AG04450 (cell line): Measurements from ENCODE around the gene DLGAP4. TPM values are rescaled to one million over a fixed set of nuclear protein-coding genes. Genes with fewer than 3 reads are reported as not detected.
"Not testable (repeated sequence)": the region's sequence is repeated elsewhere in the genome, so short reads cannot be mapped to it uniquely, and the experiment has no call there.

Experiments
- CTCF ChIA-PET: fragments of 300-600, 350-600 bp; formaldehyde crosslinking; extraction: SDS; loops from one replicate; lab custom pipeline; 2022; ENCODE audit warnings: antibody characterized with exemption, inconsistent platforms; lab: Charles Lee
- POLR2A ChIA-PET: fragments of 350-600 bp; formaldehyde crosslinking; extraction: SDS; loops from one replicate; lab custom pipeline; 2021; ENCODE audit warnings: antibody characterized with exemption, inconsistent platforms; lab: Yijun Ruan, JAX
- DNase-seq: peaks from one replicate; pipeline ENCODE4 v3.0.0-alpha.2; 2011; ENCODE audit warnings: low read depth, low spot score
- H3K27ac ChIP-seq: one replicate; pipeline ENCODE4 v1.5.1; 2012; ENCODE audit warnings: low read depth, low read length, control low read depth
- H3K27me3 ChIP-seq: one replicate; pipeline ENCODE4 v1.6.0; 2012; ENCODE audit warnings: low read length; ENCODE audit not compliant: control insufficient read depth, insufficient read depth
- H3K4me3 ChIP-seq: 2 replicates; pipeline ENCODE4 v1.5.1; 2011; ENCODE audit warnings: mild to moderate bottlenecking, low read depth, low read length, control low read depth
- H3K9me3 ChIP-seq: 2 replicates; pipeline ENCODE4 v1.5.1; 2012; ENCODE audit warnings: low read length; ENCODE audit not compliant: control insufficient read depth, insufficient read depth
- CTCF ChIP-seq: IDR thresholded peaks from 2 replicates; pipeline ENCODE4 v1.5.1; 2011; ENCODE audit warnings: low read depth, low read length, control low read depth, inconsistent platforms
- polyA plus RNA-seq: library from polyadenylated mRNA; depleted of rRNA; stranded (reverse); fragments of >200 nt; gene quantifications from 2 replicates; pipeline ENCODE4 v1.2.3, GENCODE V29; 2011

Gene DLGAP4
- polyA plus RNA-seq, 1 experiment = 17.7 TPM

- no peak overlapping the region for H3K4me3 ChIP-seq
- ChIA-PET CTCF (no interaction called here), POLR2A (no interaction called here)
- H3K27me3 ChIP-seq = no peaks in the 10 kb centered on the region
- H3K9me3 ChIP-seq = no peaks in the 10 kb centered on the region
- DNase-seq = no peak
- TF ChIP-seq CTCF = no peak
- no peak overlapping the region for H3K27ac ChIP-seq
Observed at GRCh38 chr20:36507746-36508145, 201.6 kb downstream of the DLGAP4 start.

GRCh38 chr20:36519012-36519719 is 213.0 kb downstream of the DLGAP4 start:
- Histone ChIP-seq H3K27ac (no peak overlapping the region), H3K27me3 (no peaks in the 10 kb centered on the region), H3K4me3 (no peak overlapping the region), H3K9me3 (no peaks in the 10 kb centered on the region)
- no peak for DNase-seq
- POLR2A ChIA-PET = no interaction called here
- no peak for TF ChIP-seq CTCF
- CTCF ChIA-PET = interaction anchor here (0.8 kb wide), 1 partner anchor 19 kb away, joined by 3 read pairs; no protein-coding TSS in a partner anchor

GRCh38 chr20:36519944-36520343 is 213.8 kb downstream of the DLGAP4 start:
- no peak for DNase-seq
- TF ChIP-seq CTCF = no peak
- H3K9me3 ChIP-seq = no peaks in the 10 kb centered on the region
- no peak overlapping the region for H3K27ac ChIP-seq
- CTCF ChIA-PET = interaction anchor here (0.8 kb wide), 1 partner anchor 19 kb away, joined by 3 read pairs; no protein-coding TSS in a partner anchor
- H3K4me3 ChIP-seq = no peak overlapping the region
- POLR2A ChIA-PET = no interaction called here
- no peaks in the 10 kb centered on the region for H3K27me3 ChIP-seq

- no peak overlapping the region for H3K4me3 ChIP-seq
- no peak for TF ChIP-seq CTCF
- no peak for DNase-seq
- no peaks in the 10 kb centered on the region; the same call in 1 of the 2 replicates for H3K9me3 ChIP-seq
- H3K27me3 ChIP-seq = no peaks in the 10 kb centered on the region
- no peak overlapping the region for H3K27ac ChIP-seq
- ChIA-PET POLR2A (no interaction called here), CTCF (interaction anchor here (0.7 to 1.1 kb wide), 2 partner anchors 19 to 21 kb away, joined by 3 read pairs; no protein-coding TSS in a partner anchor)
Observed at GRCh38 chr20:36521526-36521925, 215.4 kb downstream of the DLGAP4 start.

- H3K27ac ChIP-seq, CTCF ChIA-PET, POLR2A ChIA-PET, DNase-seq, H3K4me3 ChIP-seq, H3K9me3 ChIP-seq, H3K27me3 ChIP-seq: not testable (repeated sequence)
Observed at GRCh38 chr20:36522412-36522811, 216.3 kb downstream of the DLGAP4 start.
